DOHH2 (cell line): ENCODE results near the gene DNASE2.

Source experiments
- H3F3A ChIP-seq: fragments of 200-600 bp; sonication (generic), shearing (Covaris generic); 2 replicates; pipeline ENCODE4 v1.6.0; 2016; ENCODE audit warnings: antibody characterized with exemption, mild to moderate bottlenecking; ENCODE audit not compliant: control insufficient read depth, insufficient read depth
- H3K27ac ChIP-seq: fragments of 200-600 bp; sonication (generic); 2 replicates; pipeline ENCODE4 v1.5.1; 2014; ENCODE audit warnings: low read depth, mild to moderate bottlenecking, low read length, moderate library complexity
- H3K27me3 ChIP-seq: fragments of 200-600 bp; sonication (generic); 2 replicates; pipeline ENCODE4 v1.6.1; 2014; ENCODE audit warnings: mild to moderate bottlenecking, low read length, mixed read lengths; ENCODE audit not compliant: control insufficient read depth
- H3K36me3 ChIP-seq: fragments of 200-600 bp; sonication (generic); 2 replicates; pipeline ENCODE4 v1.6.1; 2014; ENCODE audit warnings: mild to moderate bottlenecking, low read length, moderate library complexity, mixed read lengths; ENCODE audit not compliant: control insufficient read depth
- H3K4me1 ChIP-seq: fragments of 200-600 bp; sonication (generic); 2 replicates; pipeline ENCODE4 v1.6.1; 2014; ENCODE audit warnings: mild to moderate bottlenecking, low read length, mixed read lengths; ENCODE audit not compliant: control insufficient read depth
- H3K4me2 ChIP-seq: fragments of 200-600 bp; sonication (generic); 2 replicates; pipeline ENCODE4 v1.6.0; 2014; ENCODE audit warnings: mild to moderate bottlenecking, low read length, moderate library complexity
- H3K4me3 ChIP-seq: fragments of 200-600 bp; sonication (generic); 2 replicates; pipeline ENCODE4 v1.5.1; 2014; ENCODE audit warnings: mild to moderate bottlenecking, low read length, mixed read lengths
- H3K79me2 ChIP-seq: fragments of 200-600 bp; sonication (generic); 2 replicates; pipeline ENCODE4 v1.6.1; 2014; ENCODE audit warnings: mild to moderate bottlenecking, low read length, mixed read lengths; ENCODE audit not compliant: control insufficient read depth
- H3K9me2 ChIP-seq: fragments of 200-600 bp; sonication (generic); replicated peaks from 2 replicates; pipeline ENCODE4 v1.6.1; 2014; ENCODE audit warnings: mild to moderate bottlenecking, low read length, mixed read lengths; ENCODE audit not compliant: control insufficient read depth
- H3K9me3 ChIP-seq: fragments of 200-600 bp; sonication (generic); 2 replicates; pipeline ENCODE4 v1.6.1; 2014; ENCODE audit warnings: antibody characterized with exemption, low read length, mixed read lengths; ENCODE audit not compliant: control insufficient read depth, insufficient read depth
- H4K20me1 ChIP-seq: fragments of 200-600 bp; sonication (generic); 2 replicates; pipeline ENCODE4 v1.6.0; 2014; ENCODE audit warnings: low read depth, mild to moderate bottlenecking, antibody characterized with exemption, low read length, moderate library complexity; ENCODE audit not compliant: control insufficient read depth, insufficient read depth
- CTCF ChIP-seq: fragments of 200-600 bp; sonication (generic); IDR thresholded peaks from one replicate; pipeline ENCODE4 v1.5.1; 2014; ENCODE audit warnings: antibody characterized with exemption, mild to moderate bottlenecking, low read depth, low read length; ENCODE audit not compliant: poor library complexity, severe bottlenecking
- EZH2phosphoT487 ChIP-seq: fragments of 200-600 bp; sonication (generic); IDR thresholded peaks from 2 replicates; pipeline ENCODE4 v1.6.1; 2017; ENCODE audit warnings: borderline replicate concordance, mild to moderate bottlenecking, antibody characterized with exemption, low read length, moderate library complexity, mixed read lengths

The DNASE2 gene

DNA sequence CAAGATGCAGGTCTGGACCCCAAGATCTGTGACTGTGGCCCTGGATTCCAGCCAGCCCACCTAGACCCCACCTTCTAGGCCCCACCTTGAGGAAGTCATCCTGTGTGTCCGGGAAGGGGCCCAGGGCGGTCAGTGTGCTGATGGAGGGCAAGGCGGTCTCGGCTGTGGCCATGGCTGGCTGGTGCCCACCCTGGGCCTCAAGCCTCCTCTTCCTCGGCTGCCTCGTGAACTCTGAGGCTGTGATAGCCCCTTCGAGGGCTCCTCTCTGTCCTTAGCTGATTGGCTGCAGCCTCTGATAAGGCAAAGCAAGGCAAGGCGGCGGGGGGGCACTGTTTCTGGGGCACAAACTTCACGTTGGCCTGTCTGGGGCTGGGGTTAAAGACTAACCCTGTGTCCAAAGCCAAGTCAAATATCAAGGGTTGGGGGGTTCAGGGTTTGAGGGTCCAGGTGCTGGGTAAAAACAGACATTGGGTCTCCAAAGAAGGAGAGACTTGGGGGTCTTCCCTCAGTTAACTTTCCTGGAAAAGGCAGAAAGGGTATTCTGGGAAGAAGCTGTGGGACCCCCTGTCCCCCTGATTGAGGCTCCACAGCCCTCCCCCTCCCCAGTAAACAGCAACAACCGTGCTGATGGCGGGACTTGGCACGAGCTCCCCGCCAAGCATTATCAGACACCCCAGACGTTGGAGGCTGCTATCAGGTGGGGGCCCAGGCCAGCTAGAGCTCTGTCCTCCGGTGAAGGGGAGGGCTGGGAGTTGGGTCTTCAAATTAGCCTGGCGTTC, 5.9 kb upstream of the DNASE2 start, which contains the start of gene KLF1:
Gene KLF1, minus strand, starts transcription at position 233 of the 779 bp plus-strand sequence. Its CDS starts 61 bp downstream, at position 172.
- H3K36me3 ChIP-seq: no peaks in the 10 kb centered on the region
- H3K4me2 ChIP-seq: peak within 1 kb of the TSS; percentile 86; the same call in 1 of the 2 replicates
- peaks cover 34% of the 10 kb centered on the region for H3K4me1 ChIP-seq
- H3K9me3 ChIP-seq: peaks cover 12% of the 10 kb centered on the region
- peaks cover 12% of the 10 kb centered on the region for H3K79me2 ChIP-seq
- H4K20me1 ChIP-seq: no peaks in the 10 kb centered on the region
- TF ChIP-seq EZH2phosphoT487 (no peak), CTCF (no peak)
- H3F3A ChIP-seq: no peaks in the 10 kb centered on the region
- no peak within 1 kb of the TSS for H3K27ac ChIP-seq
- no peaks in the 10 kb centered on the region for H3K9me2 ChIP-seq
- H3K27me3 ChIP-seq: peaks cover 6% of the 10 kb centered on the region; the same call in 1 of the 2 replicates
- peak within 1 kb of the TSS; percentile 76; the same call in 1 of the 2 replicates for H3K4me3 ChIP-seq

DNA sequence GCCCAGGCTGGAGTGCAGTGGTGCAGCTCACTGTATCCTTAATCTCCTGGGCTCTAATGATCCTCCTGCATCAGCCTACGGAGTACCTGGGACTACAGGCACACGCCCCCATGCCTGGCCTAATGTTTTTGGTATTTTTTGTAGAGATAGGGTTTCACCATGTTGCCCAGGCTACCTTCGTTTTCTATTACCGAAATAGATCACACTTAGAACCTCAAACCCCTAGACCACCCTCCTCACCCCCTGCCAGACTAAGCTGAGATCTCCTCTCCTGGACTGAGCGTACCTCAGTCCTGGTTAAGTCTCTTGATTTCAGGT, 5.4 kb upstream of the DNASE2 start:
- Histone ChIP-seq H3K9me2 (no peaks in the 10 kb centered on the region), H3K9me3 (peaks cover 12% of the 10 kb centered on the region), H3K36me3 (no peaks in the 10 kb centered on the region), H3K27ac (no peak overlapping the region), H3K27me3 (peaks cover 6% of the 10 kb centered on the region; the same call in 1 of the 2 replicates), H3K4me1 (peaks cover 34% of the 10 kb centered on the region), H4K20me1 (no peaks in the 10 kb centered on the region), H3K4me2 (no peak overlapping the region), H3K79me2 (peaks cover 6% of the 10 kb centered on the region), H3K4me3 (no peak overlapping the region), H3F3A (no peaks in the 10 kb centered on the region)
- TF ChIP-seq EZH2phosphoT487: no peak
- no peak for TF ChIP-seq CTCF

DNA sequence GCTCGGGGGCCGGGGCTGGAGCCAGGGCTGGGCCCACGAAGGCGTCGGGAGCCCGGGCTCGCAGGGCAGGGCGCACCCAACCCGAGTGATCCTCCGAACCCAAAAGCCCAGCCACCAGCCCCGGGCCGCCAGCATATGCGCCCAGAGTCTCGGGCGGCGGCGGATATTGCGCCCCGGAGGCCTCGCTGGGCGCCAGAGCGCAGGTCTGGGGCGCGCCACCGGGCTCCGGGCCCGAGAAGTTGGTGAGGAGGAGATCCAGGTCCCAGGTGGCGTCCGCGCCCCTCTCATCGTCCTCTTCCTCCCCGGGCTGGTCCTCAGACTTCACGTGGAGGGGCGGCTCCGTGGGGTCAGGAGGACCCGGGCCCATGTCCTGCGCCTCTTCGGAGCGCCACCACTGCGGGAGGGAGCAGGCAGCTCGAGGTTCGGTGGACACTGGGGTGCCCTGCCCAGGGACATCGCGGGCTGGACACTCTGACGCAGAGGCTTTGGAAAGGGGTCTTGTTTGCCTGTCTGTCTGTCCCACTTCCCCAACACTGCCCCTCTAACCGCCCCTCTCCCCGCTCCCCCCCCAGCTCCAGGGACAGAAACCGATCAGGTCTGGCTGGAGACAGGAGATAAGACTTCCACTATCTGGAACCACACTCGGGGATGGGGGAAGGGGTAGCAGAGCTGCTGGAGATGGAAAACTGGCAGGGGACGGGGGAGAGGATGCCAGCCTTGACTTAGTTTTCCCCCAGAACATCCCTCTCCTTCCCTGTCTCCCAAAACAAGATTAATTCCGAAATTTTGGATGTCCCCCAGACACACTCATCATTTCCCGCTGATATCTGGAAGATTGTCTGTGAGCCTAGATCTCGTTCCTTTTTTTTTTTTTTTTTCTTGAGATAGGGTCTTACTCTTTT, 4.8 kb upstream of the DNASE2 start:
- no peaks in the 10 kb centered on the region for H3K9me2 ChIP-seq
- peaks cover 6% of the 10 kb centered on the region; the same call in 1 of the 2 replicates for H3K27me3 ChIP-seq
- H4K20me1 ChIP-seq: no peaks in the 10 kb centered on the region
- no peaks in the 10 kb centered on the region; the same call in 1 of the 2 replicates for H3K36me3 ChIP-seq
- TF ChIP-seq CTCF: peak; percentile 40
- TF ChIP-seq EZH2phosphoT487: no peak
- no peak overlapping the region for H3K27ac ChIP-seq
- peaks cover 12% of the 10 kb centered on the region for H3K9me3 ChIP-seq
- H3K4me3 ChIP-seq: peak overlapping the region; percentile 76
- no peaks in the 10 kb centered on the region for H3F3A ChIP-seq
- H3K4me1 ChIP-seq: peaks cover 35% of the 10 kb centered on the region
- peaks cover 2% of the 10 kb centered on the region for H3K79me2 ChIP-seq
- peak overlapping the region; percentile 86 for H3K4me2 ChIP-seq
